Ascending aorta (tissue), 2 donors: ENCODE data around the gene FAM47E. TPM values are rescaled to one million over a fixed set of nuclear protein-coding genes. Genes with fewer than 3 reads are reported as not detected.
"Not testable (repeated sequence)": the region's sequence is repeated elsewhere in the genome, so short reads cannot be mapped to it uniquely, and the experiment has no call there.

ENCODE experiments used
- DNase-seq, 2 donors: peaks; one replicate each; pipeline ENCODE4 v3.0.0-alpha.2; 2019; ENCODE audit warnings: low spot score in 2 of 2
- H3K27ac ChIP-seq, 2 donors: fragments of 200-600 bp; sonication (generic); one replicate each; pipeline ENCODE4 v1.5.1; 2016 to 2017; ENCODE audit warnings: mild to moderate bottlenecking in 1 of 2
- H3K27me3 ChIP-seq: fragments of 200-600 bp; sonication (generic); one replicate; pipeline ENCODE4 v1.5.1; 2017
- H3K36me3 ChIP-seq, 2 donors: fragments of 200-600 bp; sonication (generic); one replicate each; pipeline ENCODE4 v1.5.1; 2016
- H3K4me1 ChIP-seq, 2 donors: fragments of 200-600 bp; sonication (generic); one replicate each; pipeline ENCODE4 v1.5.1; 2016 to 2017; ENCODE audit warnings: mild to moderate bottlenecking in 1 of 2
- H3K4me3 ChIP-seq, 2 donors: fragments of 200-600 bp; sonication (generic); one replicate each; pipeline ENCODE4 v1.5.1; 2016 to 2017; ENCODE audit warnings: mild to moderate bottlenecking in 1 of 2
- H3K9me3 ChIP-seq, 2 donors: fragments of 200-600 bp; sonication (generic); one replicate each; pipeline ENCODE4 v1.5.1; 2016
- intact Hi-C: fragments of 100-400 bp; cut with DNase I; formaldehyde crosslinking; loops from one replicate; pipeline ENCODE4 v1.15.1; 2023
- total RNA-seq: library from RNA; depleted of rRNA; stranded (reverse); fragments of >200 nt; gene quantifications from one replicate; pipeline ENCODE4 v1.1.0, GENCODE V29; 2016
- TF ChIP-seq, protein P1 (sequence below), 3 experiments: fragments of 200-600 bp in 2 of 3; fragments of 450-650 bp in 1 of 3; sonication (generic) in 2 of 3; IDR thresholded peaks; one replicate each; pipeline ENCODE4 v1.5.1; 2016 to 2019; ENCODE audit warnings: antibody characterized with exemption in 3 of 3, mild to moderate bottlenecking in 1 of 3, moderate library complexity in 1 of 3

The FAM47E gene
- total RNA-seq, 1 donor from 2014 or later: not detected

GRCh38 chr4:76238236-76238635 lies 13.3 kb upstream of the FAM47E start:
- peak overlapping the region; percentile 62 to 77 for H3K27ac ChIP-seq
- TF ChIP-seq, protein P1, sequence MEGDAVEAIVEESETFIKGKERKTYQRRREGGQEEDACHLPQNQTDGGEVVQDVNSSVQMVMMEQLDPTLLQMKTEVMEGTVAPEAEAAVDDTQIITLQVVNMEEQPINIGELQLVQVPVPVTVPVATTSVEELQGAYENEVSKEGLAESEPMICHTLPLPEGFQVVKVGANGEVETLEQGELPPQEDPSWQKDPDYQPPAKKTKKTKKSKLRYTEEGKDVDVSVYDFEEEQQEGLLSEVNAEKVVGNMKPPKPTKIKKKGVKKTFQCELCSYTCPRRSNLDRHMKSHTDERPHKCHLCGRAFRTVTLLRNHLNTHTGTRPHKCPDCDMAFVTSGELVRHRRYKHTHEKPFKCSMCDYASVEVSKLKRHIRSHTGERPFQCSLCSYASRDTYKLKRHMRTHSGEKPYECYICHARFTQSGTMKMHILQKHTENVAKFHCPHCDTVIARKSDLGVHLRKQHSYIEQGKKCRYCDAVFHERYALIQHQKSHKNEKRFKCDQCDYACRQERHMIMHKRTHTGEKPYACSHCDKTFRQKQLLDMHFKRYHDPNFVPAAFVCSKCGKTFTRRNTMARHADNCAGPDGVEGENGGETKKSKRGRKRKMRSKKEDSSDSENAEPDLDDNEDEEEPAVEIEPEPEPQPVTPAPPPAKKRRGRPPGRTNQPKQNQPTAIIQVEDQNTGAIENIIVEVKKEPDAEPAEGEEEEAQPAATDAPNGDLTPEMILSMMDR (IDR thresholded peaks at IDR 0.05): no peak
- no peaks in the 10 kb centered on the region for H3K4me1 ChIP-seq
- peaks cover 0 to 11% of the 10 kb centered on the region in 2 donors for H3K9me3 ChIP-seq
- no peak overlapping the region for H3K4me3 ChIP-seq
- DNase-seq: no peak
- H3K36me3 ChIP-seq: no peaks in the 10 kb centered on the region
- intact Hi-C loops: no loop called here
- H3K27me3 ChIP-seq: no peaks in the 10 kb centered on the region

DNA sequence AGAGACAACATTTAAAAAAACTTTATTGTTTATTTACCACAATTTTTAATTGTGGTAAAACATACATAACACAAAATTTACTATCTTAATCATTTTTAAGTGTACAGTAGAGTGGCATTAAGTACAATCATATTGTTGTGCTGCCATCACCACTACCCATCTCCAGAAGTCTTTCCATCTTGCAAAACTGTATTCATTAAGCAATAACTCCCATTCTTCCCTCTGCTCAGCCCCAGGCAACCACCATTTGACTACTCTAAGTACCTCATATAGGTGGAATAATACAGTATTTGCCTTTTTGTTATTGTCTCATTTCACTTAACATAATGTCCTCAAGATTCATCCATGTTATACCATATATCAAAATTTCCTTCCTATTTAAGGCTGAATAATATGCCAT lies 12.8 kb upstream of the FAM47E start:
- TF ChIP-seq, protein P1 (IDR thresholded peaks at IDR 0.05): no peak
- peaks cover 0 to 11% of the 10 kb centered on the region in 2 donors for H3K9me3 ChIP-seq
- no peaks in the 10 kb centered on the region for H3K4me1 ChIP-seq
- H3K27ac ChIP-seq: peak overlapping the region; percentile 36 to 77
- DNase-seq: no peak
- no peaks in the 10 kb centered on the region for H3K27me3 ChIP-seq
- H3K36me3 ChIP-seq: no peaks in the 10 kb centered on the region
- H3K4me3 ChIP-seq: no peak overlapping the region
- intact Hi-C loops: no loop called here

- no peaks in the 10 kb centered on the region for H3K27me3 ChIP-seq
- no peaks in the 10 kb centered on the region for H3K4me1 ChIP-seq
- no peak for DNase-seq
- H3K27ac ChIP-seq: no peak overlapping the region
- H3K36me3 ChIP-seq: no peaks in the 10 kb centered on the region
- H3K4me3 ChIP-seq: no peak overlapping the region
- TF ChIP-seq, protein P1 (IDR thresholded peaks at IDR 0.05): no peak
- intact Hi-C loops: no loop called here
- peaks cover 0 to 11% of the 10 kb centered on the region in 2 donors for H3K9me3 ChIP-seq
These were observed 11.3 kb upstream of the FAM47E start for GRCh38 chr4:76240236-76240635.

- H3K27ac ChIP-seq, H3K4me1 ChIP-seq, intact Hi-C loops: not testable (repeated sequence)
These were observed 7.6 kb upstream of the FAM47E start for GRCh38 chr4:76243877-76244276.

GRCh38 chr4:76246025-76246424 lies 5.5 kb upstream of the FAM47E start:
- intact Hi-C loops: no loop called here
- Histone ChIP-seq H3K36me3 (no peaks in the 10 kb centered on the region), H3K27me3 (no peaks in the 10 kb centered on the region), H3K9me3 (no peaks in the 10 kb centered on the region), H3K4me3 (no peak overlapping the region), H3K4me1 (no peaks in the 10 kb centered on the region), H3K27ac (no peak overlapping the region)
- DNase-seq: no peak
- TF ChIP-seq, protein P1 (IDR thresholded peaks at IDR 0.05): no peak

More at GRCh38 chr4:76243877-76244276, 7.6 kb upstream of the FAM47E start:
- H3K4me3 ChIP-seq, H3K36me3 ChIP-seq, DNase-seq, H3K27me3 ChIP-seq: not testable (repeated sequence)
- H3K9me3 ChIP-seq: peaks cover 0 to 11% of the 10 kb centered on the region in 2 donors

- TF ChIP-seq, protein P1 (IDR thresholded peaks at IDR 0.05): no peak
- H3K9me3 ChIP-seq: no peaks in the 10 kb centered on the region
- no peak for DNase-seq
- no peaks in the 10 kb centered on the region for H3K27me3 ChIP-seq
- H3K36me3 ChIP-seq: no peaks in the 10 kb centered on the region
- no peak overlapping the region for H3K27ac ChIP-seq
- no peak overlapping the region for H3K4me3 ChIP-seq
- intact Hi-C loops: no loop called here
- no peaks in the 10 kb centered on the region for H3K4me1 ChIP-seq
These were observed 4.7 kb upstream of the FAM47E start for GRCh38 chr4:76246852-76247251.
